Upper lobe of right lung (tissue), 1 donor: ENCODE measurements around the gene RPS19BP1. TPM values are rescaled to one million over a fixed set of nuclear protein-coding genes. Genes with fewer than 3 reads are reported as not detected.

Experiments
- ATAC-seq: fragments of 200-7000 bp; cut with Tn5 transposase; one replicate; pipeline ENCODE4 v1.9.1; 2020; ENCODE audit warnings: mild to moderate bottlenecking, moderate library complexity
- DNase-seq: peaks from one replicate; pipeline ENCODE4 v3.0.0-alpha.2; 2020
- H3K27ac ChIP-seq: fragments of 200-600 bp; one replicate; pipeline ENCODE4 v1.8.0; 2022
- H3K27me3 ChIP-seq: fragments of 200-600 bp; one replicate; pipeline ENCODE4 v1.8.0; 2022; ENCODE audit warnings: mild to moderate bottlenecking
- H3K36me3 ChIP-seq: fragments of 200-600 bp; one replicate; pipeline ENCODE4 v1.8.0; 2022
- H3K4me1 ChIP-seq: fragments of 200-600 bp; one replicate; pipeline ENCODE4 v1.8.0; 2022
- H3K4me3 ChIP-seq: fragments of 200-600 bp; one replicate; pipeline ENCODE4 v1.8.0; 2022; ENCODE audit warnings: mild to moderate bottlenecking
- H3K9me3 ChIP-seq: fragments of 200-600 bp; one replicate; pipeline ENCODE4 v1.8.0; 2022
- CTCF ChIP-seq: fragments of 200-600 bp; IDR thresholded peaks from one replicate; pipeline ENCODE4 v1.8.0; 2022; ENCODE audit warnings: antibody characterized with exemption
- intact Hi-C: fragments of 100-400 bp; cut with DNase I; formaldehyde crosslinking; loops from one replicate; pipeline ENCODE4 v1.11.0; 2022
- total RNA-seq: library from RNA; stranded (reverse); fragmentation: NEBNext Ultra II Directional; extraction: Animal tissue kit (Norgen Biotek cat#: 25700); gene quantifications from one replicate; pipeline ENCODE4 v1.2.1, GENCODE V29; 2021
- donor health status: DM: no; HTN: yes; CAD: no; lungs with severe emphysema.

Gene RPS19BP1
- total RNA-seq, 1 donor from 2014 or later = 72.5 TPM

- no peak for TF ChIP-seq CTCF
- no peak overlapping the region for H3K27ac ChIP-seq
- no peak overlapping the region for H3K4me3 ChIP-seq
- DNase-seq (no peak), ATAC-seq (no peak)
- no peaks in the 10 kb centered on the region for H3K27me3 ChIP-seq
- H3K36me3 ChIP-seq = peaks cover 65% of the 10 kb centered on the region
- H3K9me3 ChIP-seq = no peaks in the 10 kb centered on the region
- H3K4me1 ChIP-seq = peaks cover 15% of the 10 kb centered on the region
- intact Hi-C loops = no loop called here
Observed at GRCh38 chr22:39515266-39516050, 17.1 kb downstream of the RPS19BP1 start.

DNA sequence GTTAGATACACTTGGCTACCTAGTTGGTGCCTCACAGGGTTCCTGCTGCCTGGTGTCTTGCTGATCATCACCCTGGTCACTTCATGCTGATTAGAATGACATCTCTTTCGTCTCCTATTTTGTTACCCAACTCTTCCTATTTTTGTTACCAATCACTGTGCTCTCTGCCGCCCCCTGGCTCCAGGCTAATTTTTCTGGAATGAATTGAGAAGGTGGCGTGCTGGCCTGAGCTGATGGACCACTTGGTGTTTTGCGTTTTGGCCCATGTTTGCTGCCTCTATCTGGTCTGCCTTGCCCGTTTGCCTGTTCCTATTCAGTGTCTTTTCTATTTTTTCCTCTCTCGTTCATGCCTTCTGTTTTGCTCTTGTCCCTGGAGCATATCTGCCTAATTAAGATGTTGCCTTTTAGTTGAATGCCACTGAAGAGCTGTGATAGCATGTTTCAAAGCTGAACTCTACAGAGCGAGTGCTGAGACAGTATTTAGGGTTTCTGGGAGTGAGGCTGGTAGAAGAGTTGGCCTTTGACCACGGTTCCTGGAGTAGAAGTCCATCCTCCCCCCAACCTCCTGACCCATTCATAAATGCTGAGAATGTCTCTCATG lies 18.1 kb downstream of the RPS19BP1 start:
- H3K36me3 ChIP-seq = peaks cover 72% of the 10 kb centered on the region

GRCh38 chr22:39513791-39514190 lies 18.8 kb downstream of the RPS19BP1 start:
- ATAC-seq = no peak
- Histone ChIP-seq H3K9me3 (no peaks in the 10 kb centered on the region), H3K27me3 (no peaks in the 10 kb centered on the region), H3K4me1 (peaks cover 10% of the 10 kb centered on the region), H3K27ac (no peak overlapping the region), H3K36me3 (peaks cover 79% of the 10 kb centered on the region), H3K4me3 (no peak overlapping the region)
- TF ChIP-seq CTCF = no peak
- DNase-seq = no peak
- intact Hi-C loops = no loop called here

More for the DNA sequence above, 18.1 kb downstream of the RPS19BP1 start:
- Histone ChIP-seq H3K27me3 (no peaks in the 10 kb centered on the region), H3K4me1 (peaks cover 15% of the 10 kb centered on the region), H3K27ac (no peak overlapping the region), H3K9me3 (no peaks in the 10 kb centered on the region), H3K4me3 (no peak overlapping the region)
- TF ChIP-seq CTCF = peak; percentile 76
- DNase-seq (no peak), ATAC-seq (peak; percentile 69)
- intact Hi-C loops = no loop called here

- intact Hi-C loops = no loop called here
- no peaks in the 10 kb centered on the region for H3K27me3 ChIP-seq
- no peak overlapping the region for H3K4me3 ChIP-seq
- DNase-seq (no peak), ATAC-seq (no peak)
- H3K36me3 ChIP-seq = peaks cover 92% of the 10 kb centered on the region
- no peaks in the 10 kb centered on the region for H3K4me1 ChIP-seq
- no peak for TF ChIP-seq CTCF
- no peak overlapping the region for H3K27ac ChIP-seq
- H3K9me3 ChIP-seq = no peaks in the 10 kb centered on the region
Observed at GRCh38 chr22:39512026-39512425, 20.5 kb downstream of the RPS19BP1 start.

GRCh38 chr22:39511226-39511625 lies 21.3 kb downstream of the RPS19BP1 start:
- intact Hi-C loops = no loop called here
- Histone ChIP-seq H3K27ac (no peak overlapping the region), H3K9me3 (no peaks in the 10 kb centered on the region), H3K36me3 (peaks cover 92% of the 10 kb centered on the region), H3K4me3 (no peak overlapping the region), H3K4me1 (no peaks in the 10 kb centered on the region), H3K27me3 (no peaks in the 10 kb centered on the region)
- ATAC-seq (no peak), DNase-seq (no peak)
- TF ChIP-seq CTCF = no peak
